ENCODE results near the gene SH2D3A. TPM values are rescaled to one million over a fixed set of nuclear protein-coding genes. Genes with fewer than 3 reads are reported as not detected.

SH2D3A gene
- total RNA-seq, 1 donor from 2014 or later: not detected

DNA sequence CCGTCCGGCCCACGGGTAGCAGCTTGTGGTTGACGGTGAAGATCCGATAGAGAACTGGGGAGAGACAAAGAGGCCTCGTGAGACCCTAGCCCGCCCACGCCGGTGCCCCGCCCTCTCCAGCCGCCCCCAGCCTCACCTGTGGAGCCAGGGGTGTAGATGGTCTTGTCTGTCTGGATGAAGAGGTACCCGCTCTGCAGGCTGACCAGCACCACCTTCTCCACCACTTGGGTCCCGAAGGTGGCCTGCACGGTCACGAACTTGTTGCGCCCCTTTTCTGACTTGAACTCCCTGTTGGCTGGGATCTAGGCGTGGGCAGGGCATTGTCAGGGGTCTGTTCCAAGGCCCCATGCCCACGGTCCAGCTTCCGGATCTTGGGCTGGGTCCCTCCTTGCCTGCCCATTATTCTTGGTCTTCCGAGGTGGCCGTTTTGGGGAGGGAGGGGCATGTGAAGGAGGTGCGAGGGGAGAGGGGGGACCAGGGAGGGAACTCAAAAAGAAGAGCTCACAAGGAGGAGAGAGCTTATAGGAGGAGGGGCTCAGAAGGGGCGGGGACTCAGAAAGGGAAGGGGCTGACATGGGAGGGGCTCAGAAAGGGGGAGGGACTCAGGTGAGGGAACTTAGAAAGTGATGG is 49.0 kb downstream of the SH2D3A start:
- TF ChIP-seq, protein P1, sequence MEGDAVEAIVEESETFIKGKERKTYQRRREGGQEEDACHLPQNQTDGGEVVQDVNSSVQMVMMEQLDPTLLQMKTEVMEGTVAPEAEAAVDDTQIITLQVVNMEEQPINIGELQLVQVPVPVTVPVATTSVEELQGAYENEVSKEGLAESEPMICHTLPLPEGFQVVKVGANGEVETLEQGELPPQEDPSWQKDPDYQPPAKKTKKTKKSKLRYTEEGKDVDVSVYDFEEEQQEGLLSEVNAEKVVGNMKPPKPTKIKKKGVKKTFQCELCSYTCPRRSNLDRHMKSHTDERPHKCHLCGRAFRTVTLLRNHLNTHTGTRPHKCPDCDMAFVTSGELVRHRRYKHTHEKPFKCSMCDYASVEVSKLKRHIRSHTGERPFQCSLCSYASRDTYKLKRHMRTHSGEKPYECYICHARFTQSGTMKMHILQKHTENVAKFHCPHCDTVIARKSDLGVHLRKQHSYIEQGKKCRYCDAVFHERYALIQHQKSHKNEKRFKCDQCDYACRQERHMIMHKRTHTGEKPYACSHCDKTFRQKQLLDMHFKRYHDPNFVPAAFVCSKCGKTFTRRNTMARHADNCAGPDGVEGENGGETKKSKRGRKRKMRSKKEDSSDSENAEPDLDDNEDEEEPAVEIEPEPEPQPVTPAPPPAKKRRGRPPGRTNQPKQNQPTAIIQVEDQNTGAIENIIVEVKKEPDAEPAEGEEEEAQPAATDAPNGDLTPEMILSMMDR (conservative IDR thresholded peaks at IDR 0.05): no peak
- Mint-ChIP-seq H3K9me3 (peaks cover 5% of the 10 kb centered on the region), H3K36me3 (ENCODE audit: low read depth) (no peaks in the 10 kb centered on the region), H3K27me3 (ENCODE audit: low read depth) (peaks cover 32% of the 10 kb centered on the region), H3K4me3 (no peak overlapping the region), H3K27ac (ENCODE audit: unreplicated experiment) (no peak overlapping the region), H3K4me1 (peaks cover 12% of the 10 kb centered on the region)
- no peak for DNase-seq (ENCODE audit: low read depth, low spot score)

DNA sequence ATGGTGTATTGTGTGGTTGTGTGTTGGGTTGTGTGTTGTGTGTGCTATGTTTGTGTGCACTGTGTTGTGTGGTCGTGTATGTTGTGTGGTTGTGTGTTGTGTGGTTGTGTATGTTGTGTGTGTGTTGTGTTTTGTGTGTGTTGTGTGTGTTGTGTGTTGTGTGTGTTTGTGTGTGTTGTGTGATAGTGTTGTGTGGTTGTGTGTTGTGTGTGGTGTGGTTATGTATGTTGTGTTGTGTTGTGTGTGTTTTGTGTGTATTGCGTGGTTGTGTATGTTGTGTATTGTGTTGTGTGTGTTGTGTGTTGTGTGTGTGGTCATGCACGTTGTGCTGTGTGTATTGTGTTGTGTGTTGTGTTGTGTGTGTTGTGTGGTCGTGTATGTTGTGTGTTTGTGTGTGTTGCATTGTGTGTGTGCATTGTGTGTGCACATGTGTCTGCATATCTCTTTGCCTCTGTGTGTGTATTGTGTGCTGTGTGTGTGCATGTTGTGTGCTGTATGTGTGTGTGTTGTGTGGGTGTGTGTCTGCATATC is 49.7 kb downstream of the SH2D3A start:
- Mint-ChIP-seq H3K27me3 (ENCODE audit: low read depth) (peaks cover 38% of the 10 kb centered on the region), H3K27ac (ENCODE audit: unreplicated experiment) (peak overlapping the region; percentile 4), H3K4me3 (no peak overlapping the region)

DNA sequence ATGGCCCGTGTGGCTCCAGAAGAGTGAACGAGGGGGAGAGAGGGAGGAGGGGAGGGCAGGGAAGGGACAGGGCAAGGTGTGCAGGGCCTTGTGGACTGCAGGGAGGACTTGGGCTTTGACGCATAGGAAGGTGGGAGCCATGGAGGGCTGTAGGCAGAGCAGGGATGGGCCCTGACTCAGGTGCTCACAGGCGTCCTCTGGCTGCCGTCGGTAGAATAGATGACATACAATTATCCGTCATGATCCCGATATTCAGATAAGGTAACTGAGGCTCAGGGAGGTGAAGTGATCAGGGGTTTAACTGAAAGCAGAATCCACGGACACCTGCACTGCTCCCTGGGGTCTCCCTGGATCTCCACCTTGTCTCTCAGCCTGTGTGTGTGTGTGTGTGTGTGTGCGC is 50.2 kb downstream of the SH2D3A start:
- H3K9me3 Mint-ChIP-seq: peaks cover 5% of the 10 kb centered on the region
- H3K36me3 Mint-ChIP-seq (ENCODE audit: low read depth): no peaks in the 10 kb centered on the region
- no peak overlapping the region for H3K4me3 Mint-ChIP-seq
- no peak for DNase-seq (ENCODE audit: low read depth, low spot score)
- no peak overlapping the region for H3K27ac Mint-ChIP-seq (ENCODE audit: unreplicated experiment)
- peaks cover 41% of the 10 kb centered on the region for H3K27me3 Mint-ChIP-seq (ENCODE audit: low read depth)
- TF ChIP-seq, protein P1 (conservative IDR thresholded peaks at IDR 0.05): no peak
- H3K4me1 Mint-ChIP-seq: peaks cover 12% of the 10 kb centered on the region

More for the DNA sequence above, 49.7 kb downstream of the SH2D3A start:
- H3K9me3 Mint-ChIP-seq: peaks cover 5% of the 10 kb centered on the region
- TF ChIP-seq, protein P1 (conservative IDR thresholded peaks at IDR 0.05): no peak
- DNase-seq (ENCODE audit: low read depth, low spot score): no peak
- no peaks in the 10 kb centered on the region for H3K36me3 Mint-ChIP-seq (ENCODE audit: low read depth)
- peaks cover 12% of the 10 kb centered on the region for H3K4me1 Mint-ChIP-seq

DNA sequence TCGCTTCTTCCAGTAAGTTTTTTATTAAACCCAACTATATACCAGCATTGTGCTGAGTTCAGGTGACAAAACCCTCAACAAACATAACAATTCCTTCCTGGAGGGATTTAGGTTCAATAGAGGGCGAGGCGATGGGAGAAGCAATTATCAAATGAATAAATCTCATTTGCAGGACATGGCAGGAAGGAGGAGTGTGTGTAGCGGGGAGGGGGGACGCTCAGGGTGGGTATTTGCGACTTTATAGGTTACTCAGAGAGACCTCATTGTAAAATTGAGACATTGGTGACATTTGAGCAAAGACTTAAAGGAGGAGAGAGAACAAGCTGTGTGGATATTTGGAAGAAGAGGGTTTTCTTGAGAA is 50.6 kb downstream of the SH2D3A start:
- Mint-ChIP-seq H3K9me3 (peaks cover 5% of the 10 kb centered on the region), H3K4me1 (peaks cover 12% of the 10 kb centered on the region), H3K4me3 (no peak overlapping the region), H3K36me3 (ENCODE audit: low read depth) (no peaks in the 10 kb centered on the region), H3K27me3 (ENCODE audit: low read depth) (peaks cover 44% of the 10 kb centered on the region), H3K27ac (ENCODE audit: unreplicated experiment) (no peak overlapping the region)
- no peak for DNase-seq (ENCODE audit: low read depth, low spot score)
- TF ChIP-seq, protein P1 (conservative IDR thresholded peaks at IDR 0.05): no peak

DNA sequence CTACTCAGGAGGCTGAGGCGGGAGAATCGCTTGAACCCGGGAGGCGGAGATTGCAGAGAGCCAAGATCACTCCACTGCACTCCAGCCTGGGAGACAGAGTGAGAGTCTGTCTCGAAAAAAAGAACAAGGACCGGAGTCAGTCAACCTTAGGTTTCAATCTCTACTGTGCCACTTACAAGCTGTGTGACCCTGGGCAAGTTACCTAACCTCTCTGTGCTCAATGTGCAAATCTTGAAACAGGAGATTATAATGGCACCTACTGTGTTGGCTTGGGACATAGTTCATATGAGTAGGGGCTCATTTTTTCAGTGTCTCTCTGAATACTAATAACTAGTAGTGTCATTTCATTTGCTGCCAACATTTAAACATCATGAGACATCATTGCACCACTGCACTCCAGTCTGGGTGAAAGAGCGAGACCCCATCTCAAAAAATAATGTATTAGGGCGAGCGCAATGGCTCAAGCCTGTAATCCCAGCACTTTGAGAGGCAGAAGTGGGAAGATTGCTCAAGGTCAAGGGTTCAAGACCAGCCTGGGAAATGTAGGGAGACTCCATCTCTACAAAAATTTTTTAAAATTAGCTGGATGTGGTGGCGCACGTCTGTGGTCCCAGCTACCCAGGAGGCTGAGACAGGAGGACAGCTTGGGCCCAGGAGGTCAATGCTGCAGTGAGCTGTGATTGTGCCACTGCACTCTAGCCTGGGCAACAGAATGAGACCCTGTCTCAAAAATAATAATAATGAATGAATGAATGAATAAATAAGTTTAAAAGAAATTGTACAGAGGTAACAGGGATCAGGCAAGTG is 52.3 kb downstream of the SH2D3A start:
- no peak overlapping the region for H3K27ac Mint-ChIP-seq (ENCODE audit: unreplicated experiment)
- no peak for DNase-seq (ENCODE audit: low read depth, low spot score)
- H3K4me1 Mint-ChIP-seq: peaks cover 5% of the 10 kb centered on the region
- TF ChIP-seq, protein P1 (conservative IDR thresholded peaks at IDR 0.05): no peak
- H3K36me3 Mint-ChIP-seq (ENCODE audit: low read depth): no peaks in the 10 kb centered on the region
- H3K27me3 Mint-ChIP-seq (ENCODE audit: low read depth): peaks cover 55% of the 10 kb centered on the region
- peaks cover 5% of the 10 kb centered on the region for H3K9me3 Mint-ChIP-seq
- H3K4me3 Mint-ChIP-seq: no peak overlapping the region
